ENCODE results near the gene ACKR2.
"Not testable (repeated sequence)": the region's sequence is repeated elsewhere in the genome, so short reads cannot be mapped to it uniquely, and the experiment has no call there.

Gene ACKR2

GRCh38 chr3:42864321-42864950, 55.2 kb downstream of the ACKR2 start:
- no peak for DNase-seq

- DNase-seq = no peak
These were observed 56.0 kb downstream of the ACKR2 start for GRCh38 chr3:42865256-42865655.

GRCh38 chr3:42867138-42867537, 57.9 kb downstream of the ACKR2 start:
- no peak for DNase-seq

- DNase-seq = no peak
These were observed 59.6 kb downstream of the ACKR2 start for GRCh38 chr3:42868841-42869240.

- no peak for DNase-seq
These were observed 62.4 kb downstream of the ACKR2 start for GRCh38 chr3:42871592-42872196.

GRCh38 chr3:42872718-42873117, 63.5 kb downstream of the ACKR2 start:
- DNase-seq = no peak

GRCh38 chr3:42873221-42873982, 64.2 kb downstream of the ACKR2 start:
- no peak for DNase-seq

- no peak for DNase-seq
These were observed 65.5 kb downstream of the ACKR2 start for GRCh38 chr3:42874749-42875148.

GRCh38 chr3:42875325-42876151, 66.3 kb downstream of the ACKR2 start, which contains the start of gene CYP8B1:
Gene CYP8B1, minus strand, starts transcription at chr3:42875879. Its CDS starts 63 bp downstream, at chr3:42875816.
- no peak for DNase-seq

GRCh38 chr3:42876401-42876800, 67.2 kb downstream of the ACKR2 start:
- no peak for DNase-seq

GRCh38 chr3:42876940-42877720, 67.9 kb downstream of the ACKR2 start:
- no peak for DNase-seq

- no peak for DNase-seq
These were observed 68.6 kb downstream of the ACKR2 start for GRCh38 chr3:42877881-42878280.

- DNase-seq = no peak
These were observed 70.9 kb downstream of the ACKR2 start for GRCh38 chr3:42880183-42880582.

GRCh38 chr3:42880601-42881451, 71.6 kb downstream of the ACKR2 start:
- DNase-seq = peak; percentile 41

- DNase-seq = not testable (repeated sequence)
These were observed 74.1 kb downstream of the ACKR2 start for GRCh38 chr3:42883251-42883930.

- DNase-seq = no peak
These were observed 75.1 kb downstream of the ACKR2 start for GRCh38 chr3:42884324-42884723.

- DNase-seq = no peak
These were observed 77.1 kb downstream of the ACKR2 start for GRCh38 chr3:42886294-42886822.

GRCh38 chr3:42887084-42887483, 77.8 kb downstream of the ACKR2 start:
- no peak for DNase-seq

- DNase-seq = no peak
These were observed 81.8 kb downstream of the ACKR2 start for GRCh38 chr3:42891042-42891441.

GRCh38 chr3:42892169-42892568, 82.9 kb downstream of the ACKR2 start:
- no peak for DNase-seq
